Thyroid gland (tissue), 4 donors: ENCODE results near the gene CCDC24. TPM values are rescaled to one million over a fixed set of nuclear protein-coding genes. Genes with fewer than 3 reads are reported as not detected.
A peak's percentile ranks its signal among the peaks of the same experiment; 100 is the strongest.

Experiments
- DNase-seq, 2 donors: peaks; one replicate each; pipeline ENCODE4 v3.0.0-alpha.2; 2019
- H3K27ac ChIP-seq, 3 donors: fragments of 200-600 bp; sonication (generic); 1 replicate in 2 of 3; 2 replicates in 1 of 3; pipeline ENCODE4 v1.5.1; 2016 to 2019; ENCODE audit warnings: mild to moderate bottlenecking in 1 of 3, moderate library complexity in 1 of 3
- H3K27me3 ChIP-seq: fragments of 200-600 bp; sonication (generic); one replicate; pipeline ENCODE4 v1.5.1; 2019
- H3K36me3 ChIP-seq, 2 donors: fragments of 200-600 bp; sonication (generic); one replicate each; pipeline ENCODE4 v1.5.1; 2016 to 2019
- H3K4me1 ChIP-seq, 2 donors: fragments of 200-600 bp; sonication (generic); one replicate each; pipeline ENCODE4 v1.5.1; 2017 to 2019
- H3K4me3 ChIP-seq, 3 donors: fragments of 200-600 bp; sonication (generic); replicated peaks in 1 of 3; 1 replicate in 2 of 3; 2 replicates in 1 of 3; pipeline ENCODE4 v1.5.1; 2016; ENCODE audit warnings: mild to moderate bottlenecking in 1 of 3
- H3K9me3 ChIP-seq: fragments of 200-600 bp; sonication (generic); one replicate; pipeline ENCODE4 v1.5.1; 2017
- POLR2A ChIP-seq, 2 donors: fragments of 450-650 bp; IDR thresholded peaks; one replicate each; pipeline ENCODE4 v1.6.1; 2017; ENCODE audit warnings: antibody characterized with exemption in 2 of 2, mild to moderate bottlenecking in 2 of 2, moderate library complexity in 1 of 2
- WGBS, 2 donors: methylation state at CpG; one replicate each; pipeline ENCODE4 v1.1.5; 2017; 5-methylcytosine and 5-hydroxymethylcytosine counted together
- intact Hi-C: fragments of 100-400 bp; cut with DNase I; formaldehyde crosslinking; loops from one replicate; pipeline ENCODE4 v1.15.1; 2023
- total RNA-seq, 4 donors: library from RNA; depleted of rRNA; stranded (reverse); fragments of >200 nt; gene quantifications; one replicate each; pipeline ENCODE4 v1.2.3, GENCODE V29; 2016
- TF ChIP-seq, protein P1 (sequence below), 6 experiments: fragments of 200-600 bp in 3 of 6; fragments of 450-650 bp in 3 of 6; sonication (generic) in 3 of 6; IDR thresholded peaks; one replicate each; pipeline ENCODE4 v1.5.1; 2016 to 2019; ENCODE audit warnings: antibody characterized with exemption in 6 of 6, mild to moderate bottlenecking in 2 of 6, inconsistent platforms in 1 of 6, moderate library complexity in 1 of 6

Gene CCDC24
- total RNA-seq, 4 donors from 2014 or later = 8.0 to 25.4 (median 11.7) TPM

GRCh38 chr1:43976890-43977289 lies 14.5 kb upstream of the CCDC24 start:
- Histone ChIP-seq H3K4me3 (no peak overlapping the region), H3K9me3 (no peaks in the 10 kb centered on the region), H3K27ac (no peak overlapping the region), H3K27me3 (no peaks in the 10 kb centered on the region), H3K4me1 (peaks cover 33 to 46% of the 10 kb centered on the region in 2 donors), H3K36me3 (peaks cover 13 to 14% of the 10 kb centered on the region in 2 donors)
- intact Hi-C loops = no loop called here
- 92 to 94% methylated on average over 8 of the region's 8 CpGs for WGBS, 2 donors
- TF ChIP-seq, protein P1, sequence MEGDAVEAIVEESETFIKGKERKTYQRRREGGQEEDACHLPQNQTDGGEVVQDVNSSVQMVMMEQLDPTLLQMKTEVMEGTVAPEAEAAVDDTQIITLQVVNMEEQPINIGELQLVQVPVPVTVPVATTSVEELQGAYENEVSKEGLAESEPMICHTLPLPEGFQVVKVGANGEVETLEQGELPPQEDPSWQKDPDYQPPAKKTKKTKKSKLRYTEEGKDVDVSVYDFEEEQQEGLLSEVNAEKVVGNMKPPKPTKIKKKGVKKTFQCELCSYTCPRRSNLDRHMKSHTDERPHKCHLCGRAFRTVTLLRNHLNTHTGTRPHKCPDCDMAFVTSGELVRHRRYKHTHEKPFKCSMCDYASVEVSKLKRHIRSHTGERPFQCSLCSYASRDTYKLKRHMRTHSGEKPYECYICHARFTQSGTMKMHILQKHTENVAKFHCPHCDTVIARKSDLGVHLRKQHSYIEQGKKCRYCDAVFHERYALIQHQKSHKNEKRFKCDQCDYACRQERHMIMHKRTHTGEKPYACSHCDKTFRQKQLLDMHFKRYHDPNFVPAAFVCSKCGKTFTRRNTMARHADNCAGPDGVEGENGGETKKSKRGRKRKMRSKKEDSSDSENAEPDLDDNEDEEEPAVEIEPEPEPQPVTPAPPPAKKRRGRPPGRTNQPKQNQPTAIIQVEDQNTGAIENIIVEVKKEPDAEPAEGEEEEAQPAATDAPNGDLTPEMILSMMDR (IDR thresholded peaks at IDR 0.05) = no peak
- no peak for TF ChIP-seq POLR2A (IDR thresholded peaks at IDR 0.05)
- no peak for DNase-seq

- no peak for DNase-seq
- H3K4me1 ChIP-seq = peaks cover 33 to 46% of the 10 kb centered on the region in 2 donors
- intact Hi-C loops = no loop called here
- H3K27ac ChIP-seq = no peak overlapping the region
- peaks cover 9 to 14% of the 10 kb centered on the region in 2 donors for H3K36me3 ChIP-seq
- H3K9me3 ChIP-seq = no peaks in the 10 kb centered on the region
- TF ChIP-seq, protein P1 (IDR thresholded peaks at IDR 0.05) = no peak
- no peaks in the 10 kb centered on the region for H3K27me3 ChIP-seq
- H3K4me3 ChIP-seq = no peak overlapping the region
- 89 to 96% methylated on average over 9 of the region's 9 CpGs for WGBS, 2 donors
These were observed 13.8 kb upstream of the CCDC24 start for GRCh38 chr1:43977376-43978263.

- no peaks in the 10 kb centered on the region for H3K27me3 ChIP-seq
- WGBS, 2 donors = 66 to 76% methylated on average over 5 of the region's 5 CpGs
- no peaks in the 10 kb centered on the region for H3K9me3 ChIP-seq
- H3K4me1 ChIP-seq = peaks cover 33 to 46% of the 10 kb centered on the region in 2 donors
- H3K27ac ChIP-seq = no peak overlapping the region
- DNase-seq = no peak
- no peak for TF ChIP-seq POLR2A (IDR thresholded peaks at IDR 0.05)
- TF ChIP-seq, protein P1 (IDR thresholded peaks at IDR 0.05) = no peak
- no peak overlapping the region for H3K4me3 ChIP-seq
- intact Hi-C loops = no loop called here
- peaks cover 9 to 14% of the 10 kb centered on the region in 2 donors for H3K36me3 ChIP-seq
These were observed 13.2 kb upstream of the CCDC24 start for GRCh38 chr1:43978264-43978550.

GRCh38 chr1:43978551-43979260 lies 12.7 kb upstream of the CCDC24 start, which contains the start of gene B4GALT2:
Gene B4GALT2, plus strand, starts transcription at chr1:43979210. Its CDS starts 1,951 bp downstream, at chr1:43981161.
- Histone ChIP-seq H3K36me3 (peaks cover 9 to 14% of the 10 kb centered on the region in 2 donors), H3K9me3 (no peaks in the 10 kb centered on the region), H3K4me3 (peak within 1 kb of the TSS in 2 of 3 donors; percentile 30 to 52), H3K4me1 (peaks cover 33 to 46% of the 10 kb centered on the region in 2 donors), H3K27me3 (no peaks in the 10 kb centered on the region), H3K27ac (no peak within 1 kb of the TSS)
- no peak for TF ChIP-seq POLR2A (IDR thresholded peaks at IDR 0.05)
- TF ChIP-seq, protein P1 (IDR thresholded peaks at IDR 0.05) = no peak
- intact Hi-C loops = no loop called here
- 23% methylated on average over 14 to 17 of the region's 54 CpGs for WGBS, 2 donors
- DNase-seq = peak; percentile 36 to 38

DNA sequence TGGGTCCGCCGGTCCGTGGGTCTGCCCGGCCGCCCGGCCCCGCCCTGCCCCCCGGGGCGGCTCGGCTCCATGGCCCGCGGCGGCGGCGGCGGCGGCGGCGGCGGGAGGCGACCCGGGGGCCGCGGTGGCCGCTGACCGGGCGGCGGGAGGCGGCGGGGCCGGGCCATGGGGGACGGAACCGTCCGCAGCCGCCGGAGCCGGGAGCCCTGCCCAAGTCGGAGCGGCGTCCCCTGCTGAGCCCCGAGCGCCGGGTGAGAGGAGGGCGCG lies 12.2 kb upstream of the CCDC24 start:
- H3K27ac ChIP-seq = no peak overlapping the region
- no CpG with 5 or more reads among the region's 45 CpGs for WGBS, 2 donors
- intact Hi-C loops = no loop called here
- H3K4me3 ChIP-seq = peak overlapping the region in 2 of 3 donors; percentile 30 to 52
- no peaks in the 10 kb centered on the region for H3K9me3 ChIP-seq
- H3K4me1 ChIP-seq = peaks cover 29 to 42% of the 10 kb centered on the region in 2 donors
- TF ChIP-seq, protein P1 (IDR thresholded peaks at IDR 0.05) = no peak
- no peak for TF ChIP-seq POLR2A (IDR thresholded peaks at IDR 0.05)
- DNase-seq = no peak
- peaks cover 9 to 14% of the 10 kb centered on the region in 2 donors for H3K36me3 ChIP-seq
- H3K27me3 ChIP-seq = no peaks in the 10 kb centered on the region
